HG03097 (cell line): ENCODE results near the gene TNS3.
A peak's percentile ranks its signal among the peaks of the same experiment; 100 is the strongest.

ENCODE experiments used
- ATAC-seq: cut with Tn5 transposase; IDR thresholded peaks from one replicate; pipeline ENCODE4 v1.9.1; 2021; ENCODE audit not compliant: unreplicated experiment, low FRiP score

TNS3 gene

GRCh38 chr7:47254081-47254977 is 327.6 kb downstream of the TNS3 start:
- peak; percentile 73 for ATAC-seq

- peak; percentile 37 for ATAC-seq
Measured at GRCh38 chr7:47253650-47254080, 328.2 kb downstream of the TNS3 start.

- ATAC-seq: no peak
Measured at GRCh38 chr7:47252675-47253074, 329.2 kb downstream of the TNS3 start.

- no peak for ATAC-seq
Measured at GRCh38 chr7:47249361-47249760, 332.6 kb downstream of the TNS3 start.

- no peak for ATAC-seq
Measured at GRCh38 chr7:47248797-47249196, 333.1 kb downstream of the TNS3 start.

GRCh38 chr7:47247132-47247531 is 334.8 kb downstream of the TNS3 start:
- ATAC-seq: no peak

GRCh38 chr7:47244692-47245091 is 337.2 kb downstream of the TNS3 start:
- ATAC-seq: no peak

DNA sequence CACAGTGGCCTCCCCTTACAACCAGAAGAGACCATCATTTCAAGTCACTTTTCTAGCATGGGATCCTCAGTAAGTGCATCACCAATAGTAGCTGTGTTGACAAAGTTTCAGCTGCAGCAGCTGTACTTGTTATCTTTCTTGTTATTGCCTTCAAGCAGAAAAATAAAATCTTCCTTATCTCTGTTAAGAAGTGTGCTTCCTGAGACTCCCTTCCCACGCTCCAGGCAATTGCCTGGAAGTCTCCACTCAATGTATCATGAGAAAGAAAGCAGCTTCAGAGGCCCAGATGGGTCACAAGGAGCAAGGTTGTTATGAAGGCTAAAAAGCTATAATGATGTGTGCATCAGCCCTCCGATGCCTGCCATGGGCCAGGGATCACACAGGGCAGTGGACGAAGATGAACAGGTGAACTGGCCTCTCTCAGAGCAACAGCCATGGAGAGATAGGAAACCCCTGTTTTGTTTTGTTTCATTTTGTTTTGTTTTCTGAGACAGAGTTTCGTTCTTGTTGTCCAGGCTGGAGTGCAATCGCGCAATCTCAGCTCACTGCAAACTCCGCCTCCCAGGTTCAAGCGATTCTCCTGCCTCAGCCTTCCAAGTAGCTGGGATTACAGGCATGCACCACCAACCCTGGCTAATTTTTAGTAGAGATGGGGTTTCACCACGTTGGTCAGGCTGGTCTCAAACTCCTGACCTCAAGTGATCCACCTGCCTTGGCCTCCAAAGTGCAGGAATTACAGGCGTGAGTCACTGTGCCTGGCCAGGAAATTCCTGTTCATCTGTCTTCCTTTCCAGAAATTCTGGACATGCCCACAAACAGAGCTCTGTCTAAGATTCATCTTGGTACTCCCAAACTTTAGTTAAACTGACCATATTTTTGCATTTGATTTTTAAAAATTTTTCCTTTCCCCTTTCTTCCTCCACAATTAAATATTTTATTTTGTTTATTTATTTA is 340.5 kb downstream of the TNS3 start:
- no peak for ATAC-seq

DNA sequence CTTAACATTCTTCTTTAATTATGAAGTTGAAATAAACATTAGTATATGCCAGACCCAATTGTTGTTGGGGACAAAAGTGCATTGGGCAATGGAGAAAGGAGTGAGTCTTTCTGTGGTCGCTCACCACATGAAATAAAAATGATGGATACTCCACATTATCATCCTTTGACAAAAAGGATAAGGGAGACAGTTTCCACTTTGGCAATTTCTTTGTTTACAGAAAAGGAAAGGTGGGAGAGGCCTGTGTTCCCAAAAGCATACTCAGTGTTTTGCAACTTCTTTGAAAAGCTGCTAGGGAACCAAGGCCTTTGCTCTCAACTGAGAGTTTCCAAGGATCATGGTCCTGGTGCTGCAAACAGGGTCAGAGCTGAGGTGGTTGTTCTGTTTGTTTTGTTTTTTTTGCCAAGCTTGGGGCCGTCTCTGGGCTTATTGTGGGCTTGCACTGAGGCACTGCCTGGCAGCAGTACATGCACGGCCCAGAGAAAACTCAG is 341.9 kb downstream of the TNS3 start:
- no peak for ATAC-seq

GRCh38 chr7:47239034-47239433 is 342.9 kb downstream of the TNS3 start:
- ATAC-seq: no peak

DNA sequence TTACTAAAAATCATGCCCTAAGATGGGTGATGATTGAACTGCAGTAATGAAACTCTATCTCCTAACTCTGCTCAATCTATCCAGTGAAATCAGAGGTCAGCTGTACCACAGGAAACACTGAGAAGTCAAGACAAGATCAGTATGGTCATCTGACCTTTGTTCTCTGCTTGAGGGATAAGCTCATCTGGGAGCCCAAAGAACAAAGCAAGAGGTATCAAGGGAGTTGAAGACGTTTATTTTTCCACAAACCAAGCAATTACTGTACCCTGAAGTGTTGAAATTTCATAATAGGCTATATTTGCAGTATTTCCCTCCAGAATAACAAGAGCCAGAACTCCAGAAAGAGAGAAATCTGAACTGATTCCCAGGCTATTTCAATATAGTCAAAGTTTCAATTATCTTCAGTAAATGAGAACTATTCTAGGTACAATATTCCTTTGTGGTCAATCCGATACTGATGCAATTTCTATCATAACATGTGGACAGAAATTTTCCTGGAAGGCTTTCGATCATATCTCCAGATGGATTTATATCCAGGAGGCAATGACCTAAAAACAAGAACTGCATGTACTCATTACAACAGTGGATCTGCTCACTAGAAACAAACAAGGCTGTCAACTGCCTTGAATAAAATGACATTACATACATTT is 345.3 kb downstream of the TNS3 start:
- ATAC-seq: no peak

DNA sequence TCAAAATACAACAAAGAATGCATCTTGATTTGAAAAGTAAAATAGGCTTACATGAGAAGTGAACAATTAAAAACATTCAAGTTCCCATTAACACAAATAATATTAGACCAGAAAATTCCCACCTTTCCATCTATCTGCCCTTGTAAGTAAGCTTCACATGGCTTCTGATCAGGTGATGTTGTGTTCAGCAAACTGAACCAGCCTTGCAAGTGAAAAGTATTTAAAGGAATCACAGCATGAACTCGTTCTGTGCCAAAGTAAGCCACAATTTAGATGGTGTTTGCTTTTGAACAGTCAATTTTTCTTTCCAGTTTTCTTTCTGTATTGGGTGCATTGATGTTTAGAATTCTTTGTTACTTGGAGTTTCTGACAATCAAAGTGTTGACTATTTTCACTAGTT is 347.9 kb downstream of the TNS3 start:
- ATAC-seq: no peak

- no peak for ATAC-seq
Measured at GRCh38 chr7:47232751-47233412, 349.0 kb downstream of the TNS3 start.

- ATAC-seq: no peak
Measured at GRCh38 chr7:47231627-47232026, 350.3 kb downstream of the TNS3 start.

GRCh38 chr7:47231032-47231431 is 350.9 kb downstream of the TNS3 start:
- ATAC-seq: no peak

DNA sequence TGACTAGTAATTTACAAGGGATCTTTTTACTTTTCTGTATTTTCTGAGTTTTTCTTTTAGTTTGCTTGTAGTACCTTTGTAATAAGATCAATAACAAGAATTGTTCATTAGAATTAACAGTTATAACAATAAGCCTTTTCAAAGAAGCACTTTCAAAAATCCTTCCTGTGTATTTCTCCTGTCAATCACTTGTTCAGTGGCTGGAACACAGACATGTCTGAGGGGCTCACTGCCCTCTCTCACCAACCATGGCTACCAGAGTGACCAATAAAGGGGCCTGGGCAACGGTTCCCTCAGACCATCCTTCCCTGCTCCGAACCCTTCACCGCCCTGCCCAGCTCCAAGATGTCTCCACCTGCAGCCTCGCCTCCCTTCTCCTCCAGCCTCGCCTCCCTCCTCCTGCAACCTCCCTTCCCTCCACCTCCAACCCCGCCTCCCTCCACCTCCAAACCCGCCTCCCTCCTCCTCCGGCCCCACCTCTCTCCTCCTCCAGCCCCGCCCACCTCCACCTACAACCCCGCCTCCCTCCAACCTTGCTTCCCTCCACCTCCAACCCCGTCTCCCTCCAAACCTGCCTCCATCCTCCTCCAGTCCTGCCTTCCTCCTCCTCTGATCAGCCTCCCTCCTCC is 353.4 kb downstream of the TNS3 start:
- ATAC-seq: no peak

DNA sequence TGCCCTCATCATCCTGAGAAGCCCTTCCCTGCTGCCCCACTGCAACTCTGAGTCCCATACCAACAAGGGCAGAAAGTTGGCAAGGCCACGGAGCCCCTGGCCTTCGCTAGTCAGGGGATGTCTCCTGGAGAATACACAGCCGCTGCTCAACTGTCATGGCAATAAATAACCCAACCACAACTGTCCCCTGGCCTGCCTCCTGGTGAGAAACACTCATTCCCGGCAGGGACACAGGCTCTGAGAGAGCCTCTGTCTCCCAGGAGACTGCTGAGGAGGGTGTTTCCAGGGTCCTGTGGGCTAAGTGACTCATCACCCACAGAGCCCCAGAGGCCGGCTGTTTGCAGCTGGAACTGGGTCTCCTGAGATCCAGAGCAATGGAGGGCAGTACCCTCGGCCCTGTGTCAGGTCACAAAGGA is 354.1 kb downstream of the TNS3 start:
- peak; percentile 80 for ATAC-seq

GRCh38 chr7:47226696-47227095 is 355.2 kb downstream of the TNS3 start:
- no peak for ATAC-seq

DNA sequence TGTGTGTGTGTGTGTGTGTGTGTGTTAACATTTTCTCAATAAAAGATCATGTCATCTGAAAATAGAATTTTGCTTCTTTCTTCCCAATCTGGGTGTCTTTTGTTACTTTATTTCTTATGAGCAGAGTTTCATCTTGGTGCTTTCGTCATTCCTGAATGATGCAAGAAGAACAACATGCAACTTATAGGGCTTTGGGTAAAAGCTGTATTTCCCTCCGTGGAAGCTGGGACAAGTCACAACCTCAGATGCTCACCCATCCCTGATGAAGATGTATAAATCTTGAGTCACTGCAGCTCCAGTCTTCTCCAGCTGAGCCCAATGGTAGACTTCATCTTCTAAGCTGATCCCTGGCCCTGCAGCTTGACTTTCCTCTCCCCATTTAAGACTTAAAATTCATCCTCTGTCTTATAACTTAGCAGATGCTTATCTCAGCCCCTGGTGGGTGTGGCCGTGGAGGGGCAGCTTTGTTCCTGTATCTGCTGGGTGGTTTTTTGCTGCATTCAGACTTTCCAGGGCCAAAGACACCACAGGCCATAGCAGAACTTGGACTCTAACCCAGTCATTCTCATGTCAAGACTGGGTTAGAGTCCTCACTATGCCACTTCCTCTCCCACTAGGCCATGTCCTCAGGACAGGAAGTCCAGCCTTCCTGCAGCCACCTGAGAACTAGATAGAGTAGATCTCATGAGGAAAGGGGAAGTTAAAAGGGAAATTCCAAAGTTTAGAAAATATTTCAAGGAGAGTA is 356.4 kb downstream of the TNS3 start:
- ATAC-seq: peak; percentile 52
